Iris pigment epithelial cell (primary cell): ENCODE data around the gene MAP3K14.

Experiments
- DNase-seq: peaks from one replicate; pipeline ENCODE4 v3.0.0-alpha.2; 2011; ENCODE audit warnings: low read depth

MAP3K14 gene

DNA sequence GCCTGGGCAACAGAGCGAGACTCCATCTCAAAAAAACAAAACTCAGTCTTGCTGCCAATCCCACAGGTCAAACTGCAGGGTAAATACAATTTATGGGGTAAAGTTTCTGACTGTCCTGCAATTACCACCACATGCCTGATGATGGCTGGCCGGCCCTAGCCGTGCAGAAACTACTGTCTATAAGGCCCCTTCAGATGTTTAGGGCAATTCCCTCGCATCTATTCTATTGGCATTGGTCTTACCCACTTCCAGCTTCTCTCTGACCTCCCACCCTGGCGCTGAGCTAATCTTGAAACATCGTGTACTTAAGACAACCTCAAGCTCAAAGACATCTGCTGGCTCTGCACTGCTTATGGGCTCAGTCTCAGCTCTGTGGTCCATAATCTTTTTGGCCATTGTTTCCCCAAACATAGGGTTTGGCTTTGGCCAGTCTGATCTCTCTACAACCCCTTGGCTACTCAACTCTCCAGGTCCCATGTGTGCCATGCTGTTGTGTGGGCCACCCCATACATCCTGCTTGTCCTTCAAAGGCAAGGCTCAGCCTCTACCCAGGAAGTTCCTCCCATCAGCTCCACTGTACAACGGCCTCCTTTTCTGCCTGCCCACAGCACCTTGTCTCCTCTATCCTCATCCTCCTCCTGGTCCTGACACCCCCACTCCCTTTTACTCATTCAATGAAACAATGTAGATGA is 16.6 kb downstream of the MAP3K14 start:
- DNase-seq, result no peak

DNA sequence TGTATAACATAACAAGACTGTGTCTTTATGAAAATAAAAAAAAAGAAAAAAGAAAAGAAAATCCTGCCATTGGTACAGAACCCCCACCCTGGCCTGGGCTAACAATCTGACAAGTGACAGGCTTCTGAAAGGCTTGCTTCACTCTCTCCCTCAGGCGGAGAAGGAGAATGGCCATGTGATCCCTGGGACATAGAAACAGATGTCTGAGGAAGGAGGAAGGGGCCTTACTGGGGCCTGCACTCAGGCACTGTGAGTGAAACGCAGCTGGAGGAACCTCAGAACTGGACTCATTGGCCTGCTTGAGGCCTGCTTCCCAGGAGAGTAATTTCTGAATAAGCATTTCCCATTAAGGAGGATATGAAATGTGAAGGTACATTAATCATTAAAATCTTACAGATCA is 17.5 kb downstream of the MAP3K14 start:
- no peak for DNase-seq

DNA sequence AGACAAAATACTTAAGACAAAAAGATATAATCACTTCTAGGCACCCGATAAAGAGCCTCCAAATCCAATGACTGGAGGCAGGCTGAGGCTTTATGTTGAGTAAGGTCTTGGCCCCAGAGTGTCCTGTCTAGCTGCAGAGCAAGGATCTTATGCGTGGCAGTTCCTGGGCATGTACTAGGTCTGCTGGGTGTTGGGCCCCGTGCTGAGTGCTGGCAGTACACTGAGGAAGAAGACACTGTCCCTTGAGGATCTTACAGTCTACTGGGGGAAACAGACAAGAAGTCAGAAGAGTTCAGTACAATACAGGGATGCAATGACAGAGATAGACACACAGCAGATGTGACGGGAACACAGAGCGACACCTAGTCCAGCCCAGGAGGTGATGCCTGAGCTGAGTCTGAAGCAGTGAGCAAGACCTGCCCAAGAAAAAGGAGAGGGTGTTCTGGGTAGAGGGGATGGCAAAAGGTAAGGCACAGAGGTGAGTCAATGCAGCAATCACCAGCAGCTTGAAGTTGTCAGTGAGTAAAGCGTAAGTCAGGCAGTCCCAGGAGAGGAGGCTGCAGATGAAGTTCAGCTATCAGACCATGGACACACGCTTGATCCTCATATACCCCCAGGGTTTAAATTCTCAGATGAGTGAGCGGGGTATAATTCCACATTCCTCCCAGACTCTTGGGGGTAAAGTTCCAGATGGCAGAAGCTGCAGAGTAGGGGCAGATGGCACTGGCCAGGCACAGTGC is 18.1 kb downstream of the MAP3K14 start:
- no peak for DNase-seq

DNA sequence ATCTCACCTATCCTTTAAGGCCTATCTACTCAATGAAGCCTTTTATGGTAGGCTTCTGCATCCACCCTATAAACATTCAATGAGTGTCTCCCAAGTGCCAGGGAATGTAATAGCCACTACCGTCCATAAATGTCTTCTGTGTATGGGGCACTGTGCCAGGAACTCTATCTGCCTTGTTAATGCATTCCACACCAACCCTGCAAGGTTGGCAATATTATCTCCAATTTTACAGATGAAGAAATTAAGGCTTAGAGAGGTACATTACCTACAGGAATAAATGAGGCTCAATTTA is 20.0 kb downstream of the MAP3K14 start:
- no peak for DNase-seq

DNA sequence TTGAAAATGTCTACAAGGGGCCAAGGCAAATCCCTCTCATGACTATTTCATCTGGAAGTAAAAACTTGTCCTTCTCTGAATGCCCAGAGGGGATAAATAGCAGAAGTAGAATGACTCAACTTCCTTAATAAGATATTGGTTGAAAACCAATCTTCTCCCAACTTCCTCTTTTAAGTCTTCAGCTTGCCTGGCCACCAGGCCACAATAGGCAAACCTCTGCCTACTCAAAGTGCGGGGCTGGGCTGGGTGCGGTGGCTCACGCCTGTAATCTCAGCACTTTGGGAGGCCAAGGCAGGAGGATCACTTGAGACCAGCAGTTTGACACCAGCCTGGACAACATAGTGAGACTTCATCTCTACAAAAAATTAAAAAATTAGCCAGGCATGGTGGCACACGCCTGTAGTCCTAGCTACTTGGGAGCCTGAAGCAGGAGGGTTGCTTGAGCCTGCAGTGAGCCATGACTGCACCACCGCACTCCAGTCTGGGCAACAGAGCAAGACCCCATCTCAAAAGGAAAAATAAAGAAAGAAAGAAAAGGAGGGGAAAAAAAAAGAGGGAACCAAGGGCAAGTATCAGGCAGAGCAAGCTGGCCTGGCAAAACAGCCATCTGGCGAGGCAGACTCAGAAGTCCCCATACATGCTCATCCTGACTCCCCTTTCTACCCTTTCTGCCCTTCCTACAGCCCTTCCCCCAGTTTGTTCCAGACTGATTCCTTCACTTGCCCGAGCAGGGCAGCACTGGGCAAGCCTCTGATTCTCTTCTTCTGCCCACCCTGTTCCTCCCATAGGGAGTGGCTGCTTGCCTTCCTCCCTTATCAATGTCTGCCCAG is 20.6 kb downstream of the MAP3K14 start:
- DNase-seq, result no peak

DNA sequence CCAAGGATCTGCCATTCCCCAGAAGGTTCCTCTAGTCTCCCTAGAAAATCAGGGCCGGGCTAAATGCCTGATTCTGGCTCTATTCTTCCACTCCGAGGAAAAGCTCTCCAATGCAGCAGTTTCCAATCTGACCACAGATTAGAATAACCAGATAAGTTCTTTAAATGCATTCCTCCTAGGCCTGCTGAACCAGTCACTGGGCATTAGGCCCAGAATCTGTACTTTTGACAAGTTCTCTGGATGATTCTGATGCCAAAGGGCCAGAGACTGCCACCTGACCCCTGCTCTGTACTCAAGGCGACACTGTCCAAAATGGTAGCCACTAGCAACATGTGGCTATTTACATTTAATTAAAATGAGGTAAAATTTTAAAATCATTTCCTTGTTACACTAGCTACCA is 22.3 kb downstream of the MAP3K14 start:
- DNase-seq, result peak; percentile 87

DNA sequence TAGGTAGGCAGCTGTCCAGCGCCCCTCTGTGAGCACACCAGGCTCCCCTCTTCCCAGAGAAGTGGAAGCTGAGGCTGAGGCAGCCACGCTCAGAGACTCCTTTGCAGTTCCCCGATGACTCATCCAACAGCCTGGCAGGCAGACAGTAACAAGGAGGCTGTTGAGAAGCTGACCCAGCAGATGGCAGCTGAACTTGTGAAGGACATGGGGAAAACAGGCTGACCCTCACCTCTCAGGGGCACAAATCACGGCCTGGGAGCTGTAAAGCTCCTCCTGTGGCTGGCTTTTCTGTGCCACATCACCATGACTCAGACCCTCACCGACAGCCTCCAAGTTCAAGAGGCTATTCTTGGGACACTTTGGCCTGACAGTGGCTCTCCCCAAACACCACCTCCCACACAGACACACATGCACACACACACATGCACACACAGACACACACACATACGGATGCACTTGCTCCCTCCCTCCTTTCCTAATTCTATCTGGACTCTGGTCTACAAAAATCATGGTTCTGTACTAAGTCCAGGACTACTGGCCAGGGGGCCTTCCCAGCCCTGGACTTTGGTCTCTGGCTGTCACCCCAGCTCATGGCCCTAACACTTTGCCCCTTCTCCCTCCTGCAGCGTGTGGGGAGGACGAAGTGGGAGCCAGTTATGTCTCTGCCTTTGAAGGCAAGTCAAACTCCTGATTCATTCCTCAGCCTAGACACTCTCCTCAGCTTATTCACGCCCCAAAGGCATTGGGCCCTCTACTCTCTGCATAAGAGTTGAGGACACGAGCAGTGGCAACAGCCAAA is 23.2 kb downstream of the MAP3K14 start:
- DNase-seq, result peak; percentile 92

DNA sequence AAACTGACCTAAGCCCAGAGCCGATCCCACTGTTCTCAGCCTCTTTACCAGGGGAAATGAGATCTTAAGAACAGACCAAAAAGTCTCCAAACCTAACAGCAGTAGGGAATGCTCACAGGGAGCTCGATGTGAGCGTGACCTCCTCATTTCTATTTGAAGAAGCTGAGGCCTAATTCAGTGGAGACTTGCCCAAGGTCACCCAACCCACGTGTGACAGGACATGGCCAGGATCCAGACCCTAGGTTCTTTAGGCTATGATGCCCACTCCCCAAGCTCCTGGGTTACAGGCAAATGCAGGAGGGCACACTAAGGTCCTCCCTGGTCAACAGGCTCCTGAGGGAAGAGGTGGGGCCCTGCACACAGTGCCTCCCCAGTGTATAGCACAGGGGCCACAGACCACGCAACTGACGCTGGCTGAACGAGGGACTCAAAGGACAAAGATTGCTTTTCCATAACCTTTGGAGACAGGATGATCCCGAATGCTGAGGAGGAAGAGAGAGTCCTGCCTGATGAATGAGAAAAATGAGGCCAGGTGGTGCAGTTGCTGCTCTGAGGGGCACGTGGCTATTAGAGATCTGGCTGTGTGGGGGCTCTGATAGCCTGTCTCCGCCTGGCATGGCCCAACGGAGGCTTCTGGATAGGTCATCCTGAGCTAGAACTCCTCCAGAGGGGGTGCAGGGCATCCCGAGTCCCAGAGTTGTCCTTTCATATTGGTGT is 24.0 kb downstream of the MAP3K14 start:
- no peak for DNase-seq

DNA sequence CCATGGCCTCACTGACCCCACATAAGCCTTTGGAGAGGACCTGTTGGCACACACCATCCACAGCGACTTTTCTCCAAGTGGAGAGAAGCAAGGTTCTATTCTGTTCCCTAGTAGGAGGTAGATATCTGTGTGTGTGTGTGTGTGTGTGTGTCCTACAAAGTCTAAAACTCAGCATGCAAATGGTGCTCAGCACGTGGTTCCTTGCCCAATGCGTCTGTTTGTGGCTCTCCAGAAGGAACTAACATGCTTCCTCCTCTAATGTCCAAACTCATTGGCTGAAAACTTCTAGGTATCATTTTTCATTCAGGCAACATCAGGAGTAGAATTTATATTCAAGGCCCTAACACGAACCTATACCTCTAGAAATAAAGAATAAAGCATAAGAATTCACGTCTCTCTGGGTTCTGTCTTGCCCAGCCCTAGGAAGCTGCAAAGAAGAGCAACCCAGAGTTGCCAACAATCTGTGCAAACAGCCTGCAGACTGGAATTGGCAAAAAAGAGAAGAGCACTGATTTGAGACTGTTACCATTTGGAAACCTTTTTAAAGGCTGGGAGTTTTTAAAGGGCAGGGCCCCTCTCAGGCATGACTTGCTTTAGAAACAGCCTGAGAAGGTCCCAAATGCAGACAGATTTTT is 25.5 kb downstream of the MAP3K14 start:
- peak; percentile 51 for DNase-seq

DNA sequence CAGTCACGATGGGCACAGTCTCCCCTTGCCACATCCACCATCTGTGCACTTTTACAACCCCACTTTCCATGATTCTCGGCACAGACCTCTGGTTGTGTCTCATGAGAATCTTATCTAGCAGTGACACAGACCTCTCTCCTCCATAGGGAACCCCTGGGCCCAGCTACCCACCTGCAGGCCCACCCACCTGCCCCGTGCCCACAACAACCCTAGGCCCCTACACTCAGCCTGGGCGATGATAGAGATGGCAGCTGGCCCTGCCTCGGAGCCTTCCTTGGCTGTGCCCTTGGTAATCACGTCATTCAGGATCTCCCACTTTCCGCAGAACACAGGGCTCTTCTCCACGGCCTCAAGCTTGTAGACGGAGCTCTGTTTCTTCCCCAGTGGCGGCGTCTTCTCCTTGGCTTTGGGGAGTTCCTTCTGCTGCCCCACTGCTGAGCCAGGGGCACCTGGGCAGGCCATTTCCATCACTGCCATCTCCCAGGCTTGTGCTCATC is 26.5 kb downstream of the MAP3K14 start:
- DNase-seq, result no peak

DNA sequence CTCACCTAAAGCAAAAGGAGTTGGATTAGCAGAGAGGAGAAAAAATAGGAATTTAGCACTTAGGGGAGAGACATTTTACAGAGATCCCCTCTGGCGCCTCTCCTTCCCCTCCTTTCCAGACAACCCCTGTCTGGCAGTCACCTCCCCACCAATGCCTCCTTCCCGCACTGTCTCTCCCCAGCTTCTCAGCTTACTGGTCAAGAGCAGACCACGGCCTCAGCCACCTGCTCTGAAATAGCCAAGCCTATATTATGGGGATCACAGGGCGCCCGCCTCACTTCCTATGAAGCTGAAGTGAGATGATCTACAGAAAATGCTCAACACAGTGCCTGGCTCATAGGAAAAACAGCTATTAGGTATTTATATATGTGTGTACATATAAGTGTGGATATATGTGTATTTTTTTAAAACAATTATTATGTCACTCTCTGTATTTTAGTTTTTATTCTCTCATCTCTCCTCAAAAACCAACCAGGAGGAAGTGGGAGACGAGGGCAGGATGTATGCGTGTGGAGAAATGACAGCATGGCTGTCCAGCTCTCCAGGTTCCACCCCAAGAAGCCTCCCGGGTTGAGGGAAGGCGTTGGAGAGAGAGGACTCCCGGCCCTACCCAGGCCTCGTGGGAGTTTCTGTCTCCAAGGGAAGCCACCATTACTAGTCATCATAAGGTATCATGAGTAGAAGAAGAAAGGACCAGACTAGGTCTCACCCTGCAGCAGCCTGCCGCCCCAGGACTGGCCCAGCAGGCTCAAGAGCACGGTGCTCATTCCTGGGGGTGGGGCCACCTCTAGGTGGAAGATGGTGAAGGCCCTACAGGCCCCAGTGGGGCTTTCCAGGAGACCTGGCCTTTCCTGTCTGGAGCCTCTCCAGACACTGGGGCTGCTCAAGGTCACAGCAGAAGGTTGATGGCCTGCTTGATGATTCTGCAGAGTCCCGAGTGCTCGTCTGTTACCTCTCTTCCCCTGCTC is 27.2 kb downstream of the MAP3K14 start:
- DNase-seq, result no peak

DNA sequence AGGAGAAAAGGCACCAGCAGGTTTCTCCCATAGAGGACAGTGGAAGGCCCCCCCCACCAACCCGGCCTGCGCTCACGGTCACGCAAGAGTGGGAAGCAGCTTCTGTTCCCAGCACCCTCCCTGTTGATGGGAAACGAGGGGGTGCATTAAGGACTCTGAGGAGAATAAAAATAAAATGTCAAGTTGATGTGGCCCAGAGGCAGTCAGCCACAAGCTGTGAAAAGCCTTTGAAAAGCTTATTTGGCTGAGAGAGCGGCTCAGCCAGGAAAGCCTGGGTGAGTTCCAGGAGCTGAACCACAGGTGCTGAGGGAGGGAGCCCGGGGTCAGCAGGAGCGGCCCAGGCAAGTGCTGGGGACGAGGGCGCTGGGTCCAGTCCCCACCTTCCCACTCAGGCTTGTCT is 28.0 kb downstream of the MAP3K14 start:
- no peak for DNase-seq

DNA sequence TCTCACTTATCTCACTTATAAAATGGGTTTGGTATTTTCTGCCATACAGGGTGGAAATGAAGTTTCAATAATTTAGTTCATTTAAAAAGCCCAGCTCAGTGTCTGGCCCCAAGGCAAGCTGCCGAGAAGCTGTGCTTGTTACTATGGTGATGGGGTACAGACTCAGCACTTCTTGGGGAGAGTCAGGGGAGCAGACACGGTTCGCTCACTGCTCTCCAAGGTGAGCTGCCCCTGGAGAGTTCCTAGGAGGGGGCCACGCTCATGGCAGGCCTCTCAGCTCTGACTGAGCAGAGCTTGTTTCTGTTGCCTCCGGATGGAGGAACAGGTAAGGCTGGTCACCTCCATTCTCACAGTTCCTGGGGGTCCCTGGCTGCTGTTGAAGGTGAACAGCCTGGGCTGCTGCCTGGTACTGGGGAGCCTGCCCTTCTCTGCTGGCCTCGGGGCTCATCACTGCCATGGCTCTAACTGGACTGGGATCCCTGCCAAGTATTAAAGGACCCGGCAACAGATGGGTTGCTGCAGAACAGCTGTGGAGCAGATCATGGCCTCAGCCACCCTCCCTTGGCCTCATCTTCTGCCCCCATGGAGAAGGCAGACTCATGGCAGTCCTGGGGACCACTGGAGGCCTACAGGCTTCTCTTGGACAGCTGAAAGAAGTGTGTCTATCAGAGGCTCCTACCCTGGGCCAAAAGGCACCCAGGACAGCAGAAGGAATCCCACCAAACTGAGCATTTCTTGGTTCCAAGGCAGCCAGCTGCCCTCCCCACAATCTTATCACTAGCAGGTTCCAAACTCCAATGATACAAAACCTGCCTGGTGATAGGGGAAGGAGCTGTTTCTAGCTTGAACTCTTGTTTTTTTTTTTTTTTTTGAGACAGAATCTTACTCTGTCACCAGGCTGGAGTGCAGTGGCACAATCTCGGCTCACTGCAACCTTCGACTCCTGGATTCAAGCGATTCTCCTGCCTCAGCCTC is 29.0 kb downstream of the MAP3K14 start:
- DNase-seq, result no peak

DNA sequence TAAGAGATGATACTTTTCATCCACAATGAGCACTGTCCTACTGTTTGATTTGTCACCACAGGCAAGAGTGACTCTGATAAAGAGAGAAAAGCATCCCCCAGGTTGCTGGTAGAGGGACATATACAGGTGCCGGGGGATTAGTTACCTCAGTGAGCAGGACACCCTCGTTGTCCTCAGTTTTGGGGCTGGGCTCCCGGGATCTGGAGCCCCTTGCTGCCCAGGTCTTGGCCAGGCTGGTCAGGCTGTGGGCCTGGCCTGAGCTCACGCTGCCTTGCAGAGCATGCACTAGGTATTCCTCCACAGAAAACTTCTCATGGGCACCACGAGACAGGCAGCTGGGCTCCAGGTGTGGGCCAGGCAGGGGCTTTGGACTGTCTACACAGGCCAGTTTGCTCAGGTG is 30.5 kb downstream of the MAP3K14 start:
- DNase-seq, result no peak

DNA sequence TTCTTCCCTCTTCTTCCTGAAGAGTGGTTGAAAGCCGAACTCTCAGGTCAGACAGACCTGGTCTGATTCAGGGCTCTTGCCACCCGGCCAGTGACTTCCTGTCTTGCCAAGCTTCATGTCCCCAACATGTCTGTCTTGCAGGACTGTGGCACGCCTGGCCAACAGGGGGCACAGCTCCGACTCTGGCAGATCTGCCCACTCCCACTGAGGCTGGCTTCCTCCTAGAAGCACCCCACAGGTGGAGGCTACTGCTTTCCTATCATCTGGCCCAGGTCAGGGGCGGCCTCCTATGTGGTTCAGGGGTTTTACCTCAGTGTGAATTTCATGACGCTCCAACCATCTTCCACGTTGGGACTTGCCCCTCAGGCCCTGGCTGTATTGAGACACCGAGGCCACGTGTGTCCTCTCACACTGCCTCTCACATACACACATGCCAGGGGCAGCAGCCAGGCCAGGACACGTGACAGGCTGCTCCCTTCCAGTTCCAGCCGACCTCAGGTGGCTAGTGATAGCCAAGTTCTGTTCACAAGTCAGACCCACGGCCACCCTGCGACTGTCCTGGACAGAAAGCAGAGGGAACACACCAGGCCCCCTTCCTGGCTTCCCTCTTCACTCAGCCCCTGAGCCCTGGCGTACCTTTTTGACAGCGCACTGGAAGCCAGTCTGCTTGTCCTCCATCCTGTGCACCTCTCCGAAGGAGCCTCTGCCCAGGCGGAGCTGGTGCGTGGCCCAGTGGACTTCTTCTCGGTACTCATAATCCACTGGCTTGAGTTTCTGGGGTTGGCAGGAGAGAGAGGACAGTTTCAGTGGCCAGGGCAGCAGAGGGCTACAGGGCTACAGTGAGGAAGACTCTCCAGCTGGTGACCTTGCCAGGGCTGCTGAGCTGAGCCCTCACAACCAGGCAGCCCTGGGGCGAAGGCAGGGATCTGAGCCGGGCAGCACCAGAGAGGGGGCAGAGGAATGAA is 32.4 kb downstream of the MAP3K14 start:
- DNase-seq, result no peak

DNA sequence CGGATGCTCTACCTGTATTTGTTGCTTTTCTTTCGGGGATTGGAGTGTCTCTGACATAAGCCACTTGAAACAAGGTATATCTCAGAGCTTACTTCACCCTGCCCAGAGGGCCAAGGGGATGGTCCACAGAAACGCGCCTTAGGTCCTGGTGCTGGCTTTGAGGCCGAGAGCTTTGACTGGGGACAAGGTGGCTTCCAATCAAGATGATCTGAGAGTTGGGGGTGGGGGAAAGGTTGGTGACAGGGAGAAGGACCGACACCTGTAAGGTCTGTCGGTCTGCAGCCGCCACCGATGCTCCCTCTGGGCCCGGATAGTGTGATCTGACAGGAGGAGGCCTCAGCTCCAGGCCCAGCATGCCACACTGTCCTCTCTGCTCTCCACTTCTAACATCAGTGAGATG is 33.1 kb downstream of the MAP3K14 start:
- no peak for DNase-seq
